Brain microvascular endothelial cell (primary cell): ENCODE data around the gene SPTLC3.

Experiments used
- DNase-seq: peaks from one replicate; pipeline ENCODE4 v3.0.0-alpha.2; 2020
- H3K27ac ChIP-seq: fragments of 250-450 bp; sonication (Bioruptor Pico); 2 replicates; pipeline ENCODE4 v1.5.1; 2020; ENCODE audit warnings: mild to moderate bottlenecking, moderate library complexity
- H3K27me3 ChIP-seq: fragments of 250-450 bp; sonication (Bioruptor Pico); replicated peaks from 2 replicates; pipeline ENCODE4 v1.5.1; 2020; ENCODE audit warnings: mild to moderate bottlenecking
- H3K36me3 ChIP-seq: fragments of 250-450 bp; sonication (Bioruptor Pico); replicated peaks from 2 replicates; pipeline ENCODE4 v1.5.1; 2020; ENCODE audit warnings: mild to moderate bottlenecking
- H3K4me3 ChIP-seq: 2 replicates; pipeline ENCODE4 v1.5.1; 2011; ENCODE audit warnings: low read depth, mild to moderate bottlenecking, control low read depth, low read length, moderate library complexity
- CTCF ChIP-seq: IDR thresholded peaks from 2 replicates; pipeline ENCODE4 v1.5.1; 2011; ENCODE audit warnings: low read depth, mild to moderate bottlenecking, moderate library complexity, low read length, control low read depth, inconsistent platforms; ENCODE audit errors: missing control alignments
- in situ Hi-C: cut with HindIII; loops from 2 replicates; pipeline ENCODE4 v1.10.0; 2017; ENCODE audit warnings: low sequenced_read_pairs, low pct_ligation_motif_present

The SPTLC3 gene

DNA sequence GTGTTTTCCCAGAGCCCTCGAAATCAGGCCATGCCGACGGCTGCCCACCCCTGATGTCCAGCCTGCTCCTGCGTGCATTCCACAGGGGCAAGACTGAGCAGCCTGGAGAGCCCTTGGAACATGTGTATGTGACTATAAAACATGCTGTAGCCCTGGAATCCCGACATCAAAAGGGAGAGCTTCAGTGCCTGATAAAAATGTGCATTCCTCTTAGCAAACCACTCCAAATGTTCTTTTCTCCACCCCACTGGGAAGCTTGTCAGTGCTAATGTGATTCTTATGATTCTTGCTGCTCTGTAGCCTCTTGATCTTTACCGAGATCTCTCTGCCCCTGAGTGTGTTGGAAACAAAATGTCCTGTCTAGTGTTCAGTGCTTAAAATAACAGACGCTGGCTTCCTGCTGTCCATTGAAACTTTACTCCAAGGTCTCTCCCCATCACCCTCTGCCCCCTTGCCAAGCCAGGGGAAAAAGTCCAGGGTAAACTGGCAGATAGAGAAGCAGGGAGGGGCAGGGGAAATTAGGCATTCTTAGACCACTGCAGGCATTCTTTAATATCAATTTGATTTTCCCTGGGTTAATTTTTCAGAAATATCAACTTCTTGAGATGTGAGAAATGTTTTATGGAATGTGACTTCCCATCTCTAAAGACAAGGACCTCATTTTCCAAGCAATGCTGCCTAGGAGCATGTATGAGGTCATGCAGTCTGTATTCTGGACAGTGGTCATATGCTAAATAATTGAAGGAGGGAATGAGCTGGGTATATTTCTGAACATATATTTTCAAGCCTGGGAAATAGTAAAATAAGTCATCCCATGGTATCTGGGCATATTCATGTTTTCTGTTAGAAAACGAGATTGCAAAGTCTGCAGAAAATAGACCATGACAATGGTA is 138.5 kb downstream of the SPTLC3 start:
- H3K4me3 ChIP-seq: no peak overlapping the region
- H3K36me3 ChIP-seq: no peaks in the 10 kb centered on the region
- H3K27ac ChIP-seq: no peak overlapping the region
- no peak for TF ChIP-seq CTCF
- DNase-seq: no peak
- no peaks in the 10 kb centered on the region for H3K27me3 ChIP-seq
- in situ Hi-C loops: no loop called here

GRCh38 chr20:13147971-13148370 is 139.2 kb downstream of the SPTLC3 start:
- H3K36me3 ChIP-seq: no peaks in the 10 kb centered on the region
- no peak for TF ChIP-seq CTCF
- no peak overlapping the region for H3K4me3 ChIP-seq
- H3K27ac ChIP-seq: no peak overlapping the region
- no peaks in the 10 kb centered on the region for H3K27me3 ChIP-seq
- in situ Hi-C loops: no loop called here
- no peak for DNase-seq

GRCh38 chr20:13148402-13148801 is 139.6 kb downstream of the SPTLC3 start:
- no peaks in the 10 kb centered on the region for H3K36me3 ChIP-seq
- in situ Hi-C loops: no loop called here
- no peaks in the 10 kb centered on the region for H3K27me3 ChIP-seq
- DNase-seq: no peak
- no peak overlapping the region for H3K4me3 ChIP-seq
- TF ChIP-seq CTCF: no peak
- H3K27ac ChIP-seq: no peak overlapping the region

GRCh38 chr20:13148961-13149360 is 140.2 kb downstream of the SPTLC3 start:
- H3K27ac ChIP-seq: no peak overlapping the region
- DNase-seq: no peak
- TF ChIP-seq CTCF: no peak
- no peaks in the 10 kb centered on the region for H3K27me3 ChIP-seq
- H3K36me3 ChIP-seq: no peaks in the 10 kb centered on the region
- in situ Hi-C loops: no loop called here
- no peak overlapping the region for H3K4me3 ChIP-seq

- Histone ChIP-seq H3K4me3 (no peak overlapping the region), H3K27ac (no peak overlapping the region), H3K36me3 (no peaks in the 10 kb centered on the region), H3K27me3 (no peaks in the 10 kb centered on the region)
- DNase-seq: no peak
- no peak for TF ChIP-seq CTCF
- in situ Hi-C loops: no loop called here
Observed at GRCh38 chr20:13149371-13150105, 140.8 kb downstream of the SPTLC3 start.
